Esophagus muscularis mucosa (tissue), 3 donors: ENCODE results near the gene COMT.

Experiments used
- CTCF ChIP-seq, 3 experiments: fragments of 200-600 bp in 2 of 3; fragments of 450-650 bp in 1 of 3; sonication (generic) in 2 of 3; IDR thresholded peaks; one replicate each; pipeline ENCODE4 v1.5.1; 2017 to 2019; ENCODE audit warnings: antibody characterized with exemption in 3 of 3, mild to moderate bottlenecking in 2 of 3, moderate library complexity in 1 of 3
- POLR2A ChIP-seq: fragments of 450-650 bp; IDR thresholded peaks from one replicate; pipeline ENCODE4 v1.6.1; 2017; ENCODE audit warnings: antibody characterized with exemption, moderate library complexity, mild to moderate bottlenecking, low read depth

- TF ChIP-seq POLR2A: no peak
- no peak for TF ChIP-seq CTCF (IDR thresholded peaks at IDR 0.05)
Measured at GRCh38 chr22:19904174-19904856, 37.3 kb upstream of the COMT start.
